ENCODE measurements around the gene AK2. TPM values are rescaled to one million over a fixed set of nuclear protein-coding genes. Genes with fewer than 3 reads are reported as not detected.
"Not testable (repeated sequence)": the region's sequence is repeated elsewhere in the genome, so short reads cannot be mapped to it uniquely, and the experiment has no call there.

Gene AK2
- total RNA-seq, 1 donor from 2014 or later: 82.6 TPM

DNA sequence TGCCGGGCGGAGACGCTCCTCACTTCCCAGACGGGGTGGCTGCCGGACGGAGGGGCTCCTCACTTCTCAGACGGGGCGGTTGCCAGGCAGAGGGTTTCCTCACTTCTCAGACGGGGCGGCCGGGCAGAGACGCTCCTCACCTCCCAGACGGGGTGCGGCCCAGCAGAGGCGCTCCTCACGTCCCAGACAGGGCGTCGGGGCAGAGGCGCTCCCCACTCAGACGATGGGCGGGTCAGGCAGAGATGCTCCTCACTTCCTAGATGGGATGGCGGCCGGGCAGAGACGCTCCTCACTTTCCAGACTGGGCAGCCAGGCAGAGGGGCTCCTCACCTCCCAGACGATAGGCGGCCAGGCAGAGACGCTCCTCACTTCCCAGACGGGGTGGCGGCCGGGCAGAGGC, 61.6 kb downstream of the AK2 start:
- not testable (repeated sequence) for DNase-seq (ENCODE audit: low spot score)

- not testable (repeated sequence) for DNase-seq (ENCODE audit: low spot score)
Observed at GRCh38 chr1:32973458-32973857, 63.2 kb downstream of the AK2 start.

GRCh38 chr1:32972814-32973428, 63.8 kb downstream of the AK2 start:
- DNase-seq (ENCODE audit: low spot score): peak; percentile 61

GRCh38 chr1:32971576-32971975, 65.1 kb downstream of the AK2 start:
- no peak for DNase-seq (ENCODE audit: low spot score)

DNA sequence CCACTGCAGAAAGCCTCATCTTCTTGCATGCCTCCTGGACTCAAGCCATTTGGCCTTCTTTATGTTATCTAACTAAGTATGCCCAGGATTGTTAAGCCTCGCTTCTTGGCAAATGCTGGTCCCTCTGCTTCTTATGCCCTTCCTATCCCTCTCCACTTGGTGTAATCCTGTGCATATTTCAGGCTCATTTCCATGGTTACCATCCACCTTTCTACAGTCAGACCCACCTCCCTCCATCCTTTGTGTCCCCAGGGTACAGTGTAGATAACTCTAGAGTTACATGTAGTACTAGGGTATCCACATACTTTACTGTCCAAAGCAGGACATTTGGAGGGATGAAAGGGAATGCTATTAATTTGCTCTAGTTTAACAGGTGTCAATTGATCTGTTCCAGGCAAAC, 65.5 kb downstream of the AK2 start:
- no peak for DNase-seq (ENCODE audit: low spot score)

DNA sequence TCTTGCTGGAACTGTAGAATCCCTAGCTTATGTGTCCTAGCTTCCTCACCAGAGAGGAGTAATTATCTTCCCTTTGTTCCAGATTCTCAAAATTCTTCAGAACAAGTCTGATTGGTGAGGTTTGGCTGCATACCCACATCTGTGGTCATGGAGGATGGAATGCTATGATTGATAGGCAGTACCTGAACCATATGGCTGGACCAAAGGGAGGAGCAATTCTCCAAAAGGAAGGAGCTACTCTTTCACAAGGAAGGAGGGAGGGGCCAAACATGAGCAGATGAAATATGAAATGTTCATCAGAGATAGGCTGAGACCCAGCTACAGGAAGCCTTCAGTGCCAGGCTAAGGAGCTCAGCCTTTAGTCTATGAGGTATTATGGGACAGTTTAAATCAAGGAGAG, 67.1 kb downstream of the AK2 start:
- no peak for DNase-seq (ENCODE audit: low spot score)

GRCh38 chr1:32967888-32968568, 68.7 kb downstream of the AK2 start:
- no peak for DNase-seq (ENCODE audit: low spot score)

- no peak for DNase-seq (ENCODE audit: low spot score)
Observed at GRCh38 chr1:32966900-32967299, 69.8 kb downstream of the AK2 start.

DNA sequence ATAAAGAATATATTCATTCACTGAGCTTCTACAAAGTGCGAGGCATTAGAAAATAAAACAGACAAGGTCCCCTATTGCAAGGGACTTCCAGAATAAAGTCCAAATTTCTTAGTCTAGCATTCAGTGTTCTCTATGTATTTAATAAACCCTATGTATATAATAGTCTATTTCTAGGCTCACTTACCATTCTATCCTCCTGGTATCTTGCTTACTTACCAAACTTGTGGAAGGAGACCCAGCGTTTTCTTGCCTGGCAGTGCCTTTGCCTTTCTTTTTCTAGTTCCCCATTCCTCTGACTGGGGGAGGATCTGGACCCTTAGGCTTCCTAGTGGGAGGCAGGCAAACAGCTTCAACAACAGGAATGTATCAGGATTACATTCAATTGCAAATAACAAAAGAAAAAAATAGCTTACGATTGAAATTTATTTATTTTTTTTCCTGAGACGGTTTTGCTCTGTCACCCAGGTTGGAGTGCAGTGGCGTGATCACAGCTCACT, 71.4 kb downstream of the AK2 start:
- DNase-seq (ENCODE audit: low spot score): no peak

DNA sequence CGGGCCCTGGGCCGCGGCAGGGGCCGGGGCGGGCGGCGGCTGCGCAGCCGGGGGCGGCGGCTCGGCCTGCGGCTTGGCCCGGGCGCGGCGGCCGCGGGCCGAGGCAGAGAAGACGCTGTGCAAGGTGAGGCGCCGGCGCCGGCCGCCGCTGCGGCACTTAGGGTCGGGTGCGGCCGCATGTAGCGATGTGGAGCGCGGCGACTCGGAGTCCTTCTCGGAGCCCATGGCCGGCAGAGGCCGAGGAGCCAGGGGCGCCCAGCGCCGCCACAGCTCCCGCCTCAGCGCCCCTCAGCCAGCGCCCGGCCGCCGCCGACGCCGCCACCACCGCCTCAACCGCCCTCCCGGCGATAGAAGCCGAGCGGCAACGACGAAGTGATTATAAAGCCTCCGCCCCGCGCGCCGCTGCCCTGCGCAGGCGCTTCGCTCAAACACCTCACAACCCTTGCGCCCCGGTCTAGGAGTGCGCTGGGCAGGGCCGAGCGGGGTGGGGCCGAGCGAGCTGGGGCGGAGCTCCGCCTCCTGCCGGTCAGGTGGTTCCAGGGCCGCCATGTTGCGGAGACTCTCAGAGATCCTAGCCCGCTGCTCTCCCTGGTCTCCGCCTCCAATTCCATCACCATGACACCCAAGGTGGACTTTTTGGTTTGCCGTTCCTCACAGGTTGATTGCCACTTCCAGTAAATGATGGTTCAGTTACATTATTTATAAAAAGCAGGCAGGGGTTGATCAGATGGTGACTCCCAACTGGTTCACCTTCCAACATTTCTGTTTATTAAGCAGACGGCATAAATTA, 72.0 kb downstream of the AK2 start, which contains the start of gene RNF19B:
TSS of gene RNF19B (minus strand) at position 349 of the 790 bp plus-strand sequence. CDS start at position 225, 124 bp downstream.
- peak; percentile 96 for DNase-seq (ENCODE audit: low spot score)

- DNase-seq (ENCODE audit: low spot score): peak; percentile 66
Observed at GRCh38 chr1:32963746-32964460, 72.8 kb downstream of the AK2 start.

DNA sequence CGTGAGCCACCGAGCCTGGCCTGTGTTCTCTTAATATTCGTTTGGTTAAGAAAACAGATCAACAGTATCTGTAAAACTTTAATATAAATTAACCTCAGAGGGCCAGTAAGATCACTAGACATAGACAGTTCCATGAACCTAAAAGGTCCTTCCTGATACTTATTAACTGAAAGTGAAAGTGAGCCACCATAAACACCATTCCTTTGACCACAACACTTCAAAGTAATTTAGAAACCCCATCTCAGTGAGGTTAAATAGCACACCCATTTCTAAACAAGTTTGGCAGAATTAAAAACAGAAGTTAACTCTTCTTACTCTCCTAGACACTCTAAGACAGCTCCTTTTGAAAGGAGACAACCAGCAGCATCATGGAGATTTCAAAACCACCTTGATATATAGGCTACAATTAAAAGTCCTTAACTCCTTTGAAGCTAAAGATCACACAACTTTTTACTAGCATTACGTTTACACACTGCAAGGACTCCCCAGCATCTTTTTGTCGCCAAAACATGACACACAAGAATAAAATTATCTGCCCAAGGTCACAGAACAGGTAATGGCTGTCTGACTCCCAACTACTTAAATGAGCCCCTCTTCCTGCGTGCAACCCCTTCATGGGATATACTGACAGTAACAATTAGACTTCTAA, 74.3 kb downstream of the AK2 start:
- DNase-seq (ENCODE audit: low spot score): no peak

DNA sequence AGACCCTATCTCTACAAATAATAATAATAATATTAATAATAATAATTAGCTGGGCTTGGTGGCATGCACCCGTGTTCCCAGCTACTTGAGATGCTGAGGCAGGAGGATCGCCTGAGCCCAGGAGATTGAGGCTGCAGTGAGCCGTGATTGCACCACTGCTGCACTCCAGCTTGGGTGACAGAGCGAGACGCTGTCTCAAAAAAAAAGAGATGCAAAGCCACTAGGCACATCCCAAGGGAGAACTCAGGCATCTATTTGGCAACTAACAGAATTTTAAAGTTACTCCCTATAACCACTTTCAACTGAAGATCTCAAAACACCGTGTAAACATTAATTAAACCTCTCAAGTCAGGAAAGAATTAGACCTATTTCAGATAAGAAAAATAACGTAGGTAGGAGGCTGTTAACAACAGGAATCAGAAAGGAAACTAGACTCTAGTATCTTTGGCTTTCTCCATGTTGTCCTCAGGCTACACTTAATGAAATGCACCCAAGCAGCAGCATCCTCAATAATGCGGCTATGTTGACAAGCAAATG, 75.8 kb downstream of the AK2 start:
- DNase-seq (ENCODE audit: low spot score): no peak

DNA sequence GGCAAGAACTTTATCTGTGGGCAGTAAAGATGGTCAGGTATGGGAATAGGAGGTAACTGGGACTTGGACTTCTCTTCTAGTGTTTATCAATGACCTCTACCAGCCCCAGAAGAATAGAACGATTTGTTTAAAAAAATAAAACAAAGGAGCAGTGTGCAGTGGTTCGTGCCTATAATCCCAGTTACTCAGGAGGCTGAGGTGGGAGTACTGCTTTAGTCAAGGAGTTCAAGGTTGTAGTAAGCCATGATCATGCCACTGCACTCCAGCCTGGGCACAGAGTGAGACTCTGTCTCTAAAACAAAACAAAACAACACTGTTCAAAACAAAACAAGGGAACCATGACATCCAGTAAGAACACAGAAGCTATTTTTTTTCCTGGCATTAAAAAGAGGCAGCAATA, 76.3 kb downstream of the AK2 start:
- no peak for DNase-seq (ENCODE audit: low spot score)

DNA sequence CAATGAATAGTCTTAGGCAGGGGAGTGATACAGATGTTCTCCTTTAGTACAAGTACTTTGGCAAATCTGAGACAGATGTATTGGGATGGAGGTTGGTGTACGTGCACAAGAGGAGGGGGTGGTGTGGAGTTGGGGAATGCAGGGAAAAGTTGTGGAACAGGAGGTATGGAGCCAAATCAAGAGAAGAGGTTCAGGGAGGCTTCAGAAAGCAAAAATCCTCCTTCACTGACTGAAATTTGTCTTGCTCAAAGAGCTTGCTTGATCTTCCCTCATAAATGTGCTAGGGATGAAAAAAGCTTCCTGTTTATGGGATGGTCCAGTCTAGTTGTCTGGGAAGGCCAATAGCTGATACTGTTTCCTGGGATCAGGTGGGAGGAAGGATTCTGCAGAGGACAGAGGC, 77.9 kb downstream of the AK2 start:
- no peak for DNase-seq (ENCODE audit: low spot score)

Other genes with a start within 250 kb of the AK2 start
- 71.3 TPM for gene YARS1, start 219.5 kb downstream of the AK2 start, total RNA-seq (ENCODE audit: insufficient read depth, low replicate concordance)
- 32.0 TPM for gene S100PBP, start 219.2 kb downstream of the AK2 start, total RNA-seq (ENCODE audit: insufficient read depth, low replicate concordance)
- gene FNDC5, start 166.0 kb downstream of the AK2 start, total RNA-seq (ENCODE audit: insufficient read depth, low replicate concordance): 11.3 TPM
- gene HPCA, start 150.4 kb downstream of the AK2 start, total RNA-seq (ENCODE audit: insufficient read depth, low replicate concordance): 1.7 TPM
- gene TMEM54, start 135.5 kb downstream of the AK2 start, total RNA-seq (ENCODE audit: insufficient read depth, low replicate concordance): 21.7 TPM
- gene RNF19B, start 72.1 kb downstream of the AK2 start, total RNA-seq (ENCODE audit: insufficient read depth, low replicate concordance): 12.3 TPM
- gene AZIN2, start 44.3 kb upstream of the AK2 start, total RNA-seq (ENCODE audit: insufficient read depth, low replicate concordance): 4.6 TPM
- 0.48 TPM for gene TRIM62, start 145.2 kb upstream of the AK2 start, total RNA-seq (ENCODE audit: insufficient read depth, low replicate concordance)
- gene ZNF362, start 219.6 kb upstream of the AK2 start, total RNA-seq (ENCODE audit: insufficient read depth, low replicate concordance): 10.1 TPM